T-cell (primary cell): ENCODE results near the gene DDIT3. TPM values are rescaled to one million over a fixed set of nuclear protein-coding genes. Genes with fewer than 3 reads are reported as not detected.
A peak's percentile ranks its signal among the peaks of the same experiment; 100 is the strongest.

ENCODE experiments used
- ATAC-seq, 4 experiments: fragments of 200-7000 bp in 3 of 4; fragments of 150-1000 bp in 1 of 4; cut with Tn5 transposase; replicated peaks in 1 of 4; 1 replicate in 3 of 4; 2 replicates in 1 of 4; pipeline ENCODE4 v1.10.0; 2021; ENCODE audit warnings: moderate library complexity in 3 of 4, mild to moderate bottlenecking in 2 of 4, moderate number of reproducible peaks in 1 of 4
- CTCF ChIA-PET, 2 donors: fragments of 300-600 bp; sonication (Branson Sonifier 250); formaldehyde crosslinking; loops; one replicate each; lab custom pipeline; 2022; ENCODE audit warnings: antibody characterized with exemption in 2 of 2; lab: Charles Lee
- POLR2A ChIA-PET, 2 donors: fragments of 300-600 bp; sonication (Branson Sonifier 250); formaldehyde crosslinking; loops; one replicate each; lab custom pipeline; 2022; ENCODE audit warnings: antibody characterized with exemption in 2 of 2; lab: Charles Lee
- DNase-seq, 35 experiments: peaks; one replicate each; pipeline versions ENCODE4 v3.0.0 to v3.0.0-alpha.2; 2013 to 2023
- H3K27ac ChIP-seq: one replicate; pipeline ENCODE4 v1.5.1; 2013; ENCODE audit warnings: low read length
- H3K27me3 ChIP-seq, 2 experiments: replicated peaks in 1 of 2; 1 replicate in 1 of 2; 2 replicates in 1 of 2; pipeline versions ENCODE4 v1.6.1 to v1.7.0; 2013; ENCODE audit warnings: low read length in 1 of 2, mixed read lengths in 1 of 2; ENCODE audit not compliant: control insufficient read depth in 2 of 2, insufficient read depth in 2 of 2; ENCODE audit errors: extremely low read depth in 1 of 2
- H3K36me3 ChIP-seq, 2 donors: 1 replicate in 1 of 2; 2 replicates in 1 of 2; pipeline versions ENCODE4 v1.6.1 to v1.7.0; 2013; ENCODE audit warnings: low read length in 1 of 2; ENCODE audit not compliant: control insufficient read depth in 2 of 2, insufficient read depth in 1 of 2; ENCODE audit errors: extremely low read depth in 1 of 2
- H3K4me1 ChIP-seq, 2 experiments: 1 replicate in 1 of 2; 2 replicates in 1 of 2; pipeline versions ENCODE4 v1.6.1 to v1.7.0; 2013; ENCODE audit warnings: low read length in 2 of 2, mixed read lengths in 1 of 2; ENCODE audit not compliant: insufficient read depth in 2 of 2, control insufficient read depth in 1 of 2; ENCODE audit errors: extremely low read depth in 1 of 2
- H3K4me3 ChIP-seq, 2 donors: 1 replicate in 1 of 2; 2 replicates in 1 of 2; pipeline versions ENCODE4 v1.5.1 to v1.7.0; 2013; ENCODE audit warnings: mild to moderate bottlenecking in 2 of 2, low read length in 1 of 2, moderate library complexity in 1 of 2; ENCODE audit not compliant: control insufficient read depth in 1 of 2; ENCODE audit errors: extremely low read depth in 1 of 2
- H3K9me3 ChIP-seq: 2 replicates; pipeline ENCODE4 v1.7.0; 2013
- H3K27ac Mint-ChIP-seq, 2 donors: one replicate each; pipeline ENCODE4 v1.8.0; 2020 to 2021; ENCODE audit warnings: mild to moderate bottlenecking in 2 of 2, mixed read lengths in 2 of 2
- H3K27me3 Mint-ChIP-seq, 2 donors: one replicate each; pipeline ENCODE4 v1.8.0; 2021 to 2022; ENCODE audit warnings: mixed read lengths in 2 of 2
- H3K36me3 Mint-ChIP-seq: one replicate; pipeline ENCODE4 v1.8.0; 2021; ENCODE audit warnings: mixed read lengths
- H3K4me1 Mint-ChIP-seq, 3 donors: one replicate each; pipeline ENCODE4 v1.8.0; 2020 to 2022; ENCODE audit warnings: mixed read lengths in 3 of 3, mild to moderate bottlenecking in 1 of 3
- H3K4me3 Mint-ChIP-seq, 3 donors: one replicate each; pipeline ENCODE4 v1.8.0; 2020 to 2022; ENCODE audit warnings: mild to moderate bottlenecking in 3 of 3, mixed read lengths in 3 of 3, moderate library complexity in 3 of 3
- H3K9me3 Mint-ChIP-seq, 3 donors: one replicate each; pipeline ENCODE4 v1.8.0; 2020 to 2022; ENCODE audit warnings: mixed read lengths in 3 of 3
- WGBS: methylation state at CpG from one replicate; pipeline ENCODE4 v1.1.5; 2013; ENCODE audit warnings: missing lambda C conversion rate; ENCODE audit not compliant: insufficient coverage; 5-methylcytosine and 5-hydroxymethylcytosine counted together
- total RNA-seq, 35 experiments: library from RNA in 6 of 35; stranded (reverse) in 6 of 35; fragments of 120-200 nt in 1 of 35; gene quantifications; one replicate each; pipeline versions ENCODE4 v1.2.1 to v1.2.4 and lab custom pipeline; 2013 to 2026

Gene DDIT3
- total RNA-seq, 5 donors from 2014 or later (not counting 1 experiment from before 2014, with no cell fraction given): 34.5 to 93.5 (median 40.7) TPM

- Histone ChIP-seq H3K36me3 (peaks cover 20 to 65% of the 10 kb centered on the region in 2 donors), H3K4me3 (no peak overlapping the region), H3K4me1 (peaks cover 13 to 82% of the 10 kb centered on the region in 2 experiments), H3K9me3 (no peaks in the 10 kb centered on the region), H3K27me3 (no peaks in the 10 kb centered on the region), H3K27ac (no peak overlapping the region)
- CTCF ChIA-PET: interaction anchor here in 1 of 2 donors (1.3 kb wide), 1 partner anchor 30 kb away, joined by 4 read pairs; no protein-coding TSS in a partner anchor
- Mint-ChIP-seq H3K9me3 (no peaks in the 10 kb centered on the region), H3K27ac (peak overlapping the region; percentile 78 to 89), H3K4me1 (peaks cover 51 to 78% (median 69%) of the 10 kb centered on the region in 3 donors), H3K36me3 (peaks cover 47% of the 10 kb centered on the region), H3K27me3 (no peaks in the 10 kb centered on the region), H3K4me3 (peak overlapping the region; percentile 62 to 79 (median 67))
- no peak for ATAC-seq
- WGBS: no CpG with 5 or more reads among the region's 5 CpGs
- no peak for DNase-seq
- POLR2A ChIA-PET: interaction anchor here in 1 of 2 donors (0.6 kb wide), 1 partner anchor 251 kb away, joined by 3 read pairs; no protein-coding TSS in a partner anchor
Observed at GRCh38 chr12:57473886-57474285, 46.4 kb downstream of the DDIT3 start.

GRCh38 chr12:57473392-57473791, 46.9 kb downstream of the DDIT3 start:
- Histone ChIP-seq H3K4me3 (no peak overlapping the region), H3K9me3 (no peaks in the 10 kb centered on the region), H3K27ac (no peak overlapping the region), H3K27me3 (no peaks in the 10 kb centered on the region), H3K36me3 (peaks cover 24 to 66% of the 10 kb centered on the region in 2 donors), H3K4me1 (peaks cover 8 to 78% of the 10 kb centered on the region in 2 experiments)
- Mint-ChIP-seq H3K27ac (peak overlapping the region; percentile 64 to 89), H3K4me3 (peak overlapping the region in 1 of 3 donors; percentile 79), H3K27me3 (no peaks in the 10 kb centered on the region), H3K9me3 (no peaks in the 10 kb centered on the region), H3K4me1 (peaks cover 46 to 75% (median 64%) of the 10 kb centered on the region in 3 donors), H3K36me3 (peaks cover 48% of the 10 kb centered on the region)
- DNase-seq (no peak), ATAC-seq (no peak)
- ChIA-PET POLR2A (interaction anchor here in 1 of 2 donors (0.6 kb wide), 1 partner anchor 250 kb away, joined by 3 read pairs; no protein-coding TSS in a partner anchor), CTCF (no interaction called here)
- WGBS: 100% methylated on average over 1 of the region's 3 CpGs

GRCh38 chr12:57472391-57472790, 47.9 kb downstream of the DDIT3 start:
- Mint-ChIP-seq H3K27ac (peak overlapping the region; percentile 66 to 89), H3K4me1 (peaks cover 40 to 65% (median 57%) of the 10 kb centered on the region in 3 donors), H3K36me3 (peaks cover 58% of the 10 kb centered on the region), H3K9me3 (no peaks in the 10 kb centered on the region), H3K4me3 (no peak overlapping the region), H3K27me3 (no peaks in the 10 kb centered on the region)
- ATAC-seq: no peak
- WGBS: no CpG with 5 or more reads among the region's 3 CpGs
- peaks cover 3 to 68% of the 10 kb centered on the region in 2 experiments for H3K4me1 ChIP-seq
- no peak for DNase-seq
- H3K27me3 ChIP-seq: no peaks in the 10 kb centered on the region
- ChIA-PET CTCF (interaction anchor here in 1 of 2 donors (1.3 kb wide), 1 partner anchor 14 kb away, joined by 6 read pairs; no protein-coding TSS in a partner anchor), POLR2A (interaction anchor here in 1 of 2 donors (0.8 kb wide), 1 partner anchor 45 kb away, joined by 3 read pairs; no protein-coding TSS in a partner anchor)
- no peak overlapping the region for H3K27ac ChIP-seq
- H3K9me3 ChIP-seq: no peaks in the 10 kb centered on the region
- no peak overlapping the region for H3K4me3 ChIP-seq
- peaks cover 24 to 71% of the 10 kb centered on the region in 2 donors for H3K36me3 ChIP-seq

DNA sequence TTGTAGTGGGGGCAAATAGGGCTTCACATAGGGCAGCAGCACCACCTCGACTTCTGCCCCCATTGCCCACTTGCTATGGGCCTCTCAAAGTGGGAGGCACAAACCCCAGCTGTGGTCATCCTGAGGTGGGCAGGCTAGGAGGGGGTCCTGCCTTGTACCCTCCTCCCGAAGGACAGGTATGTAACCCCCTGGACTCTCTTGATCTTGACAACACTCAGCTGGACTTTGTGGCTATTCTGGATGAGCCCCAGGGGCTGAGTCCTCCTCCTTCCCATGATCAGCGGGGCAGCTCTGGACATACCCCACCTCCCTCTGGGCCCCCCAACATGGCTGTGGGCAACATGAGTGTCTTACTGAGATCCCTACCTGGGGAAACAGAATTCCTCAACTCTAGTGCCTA, 48.7 kb downstream of the DDIT3 start:
- Mint-ChIP-seq H3K4me3 (no peak overlapping the region), H3K36me3 (peaks cover 60% of the 10 kb centered on the region), H3K4me1 (peaks cover 43 to 57% (median 50%) of the 10 kb centered on the region in 3 donors), H3K9me3 (no peaks in the 10 kb centered on the region), H3K27ac (peak overlapping the region; percentile 66 to 89), H3K27me3 (no peaks in the 10 kb centered on the region)
- peaks cover 3 to 62% of the 10 kb centered on the region in 2 experiments for H3K4me1 ChIP-seq
- DNase-seq: no peak
- no peak overlapping the region for H3K4me3 ChIP-seq
- ChIA-PET POLR2A (interaction anchor here in 1 of 2 donors (0.6 to 0.8 kb wide), 2 partner anchors 22 to 46 kb away, joined by 3 read pairs; no protein-coding TSS in a partner anchor), CTCF (interaction anchor here in 1 of 2 donors (1.3 kb wide), 1 partner anchor 13 kb away, joined by 6 read pairs; no protein-coding TSS in a partner anchor)
- H3K9me3 ChIP-seq: no peaks in the 10 kb centered on the region
- H3K36me3 ChIP-seq: peaks cover 24 to 71% of the 10 kb centered on the region in 2 donors
- no peak overlapping the region for H3K27ac ChIP-seq
- H3K27me3 ChIP-seq: no peaks in the 10 kb centered on the region
- 100% methylated on average over 2 of the region's 3 CpGs for WGBS
- no peak for ATAC-seq

GRCh38 chr12:57470970-57471656, 49.2 kb downstream of the DDIT3 start:
- peaks cover 3 to 57% of the 10 kb centered on the region in 2 experiments for H3K4me1 ChIP-seq
- H3K4me1 Mint-ChIP-seq: peaks cover 41 to 52% (median 45%) of the 10 kb centered on the region in 3 donors
- ATAC-seq (no peak), DNase-seq (no peak)
- H3K27ac Mint-ChIP-seq: peak overlapping the region in 1 of 2 donors; percentile 61
- H3K27ac ChIP-seq: no peak overlapping the region
- WGBS: 93% methylated on average over 2 of the region's 4 CpGs
- H3K36me3 Mint-ChIP-seq: peaks cover 57% of the 10 kb centered on the region
- H3K4me3 Mint-ChIP-seq: no peak overlapping the region
- CTCF ChIA-PET: interaction anchor here (0.5 to 1.3 kb wide), 2 partner anchors 12 to 112 kb away, joined by 3 to 6 read pairs; no protein-coding TSS in a partner anchor
- H3K36me3 ChIP-seq: peaks cover 24 to 71% of the 10 kb centered on the region in 2 donors
- H3K27me3 Mint-ChIP-seq: no peaks in the 10 kb centered on the region
- no peaks in the 10 kb centered on the region for H3K9me3 Mint-ChIP-seq
- no peaks in the 10 kb centered on the region for H3K27me3 ChIP-seq
- POLR2A ChIA-PET: interaction anchor here in 1 of 2 donors (0.5 to 0.6 kb wide), 2 partner anchors 22 to 361 kb away, joined by 3 read pairs; no protein-coding TSS in a partner anchor
- H3K4me3 ChIP-seq: no peak overlapping the region
- H3K9me3 ChIP-seq: no peaks in the 10 kb centered on the region

DNA sequence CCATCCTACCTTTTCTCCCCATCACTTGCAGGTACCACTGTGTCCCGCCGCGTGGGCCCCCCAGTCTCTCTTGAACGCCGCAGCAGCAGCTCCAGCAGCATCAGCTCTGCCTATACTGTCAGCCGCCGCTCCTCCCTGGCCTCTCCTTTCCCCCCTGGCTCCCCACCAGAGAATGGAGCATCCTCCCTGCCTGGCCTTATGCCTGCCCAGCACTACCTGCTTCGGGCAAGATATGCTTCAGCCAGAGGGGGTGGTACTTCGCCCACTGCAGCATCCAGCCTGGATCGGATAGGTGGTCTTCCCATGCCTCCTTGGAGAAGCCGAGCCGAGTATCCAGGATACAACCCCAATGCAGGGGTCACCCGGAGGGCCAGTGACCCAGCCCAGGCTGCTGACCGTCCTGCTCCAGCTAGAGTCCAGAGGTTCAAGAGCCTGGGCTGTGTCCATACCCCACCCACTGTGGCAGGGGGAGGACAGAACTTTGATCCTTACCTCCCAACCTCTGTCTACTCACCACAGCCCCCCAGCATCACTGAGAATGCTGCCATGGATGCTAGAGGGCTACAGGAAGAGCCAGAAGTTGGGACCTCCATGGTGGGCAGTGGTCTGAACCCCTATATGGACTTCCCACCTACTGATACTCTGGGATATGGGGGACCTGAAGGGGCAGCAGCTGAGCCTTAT, 49.9 kb downstream of the DDIT3 start:
- peaks cover 3 to 50% of the 10 kb centered on the region in 2 experiments for H3K4me1 ChIP-seq
- Mint-ChIP-seq H3K4me3 (no peak overlapping the region), H3K9me3 (no peaks in the 10 kb centered on the region), H3K4me1 (peaks cover 41 to 57% (median 46%) of the 10 kb centered on the region in 3 donors), H3K36me3 (peaks cover 56% of the 10 kb centered on the region), H3K27me3 (no peaks in the 10 kb centered on the region), H3K27ac (peak overlapping the region in 1 of 2 donors; percentile 61)
- no peaks in the 10 kb centered on the region for H3K9me3 ChIP-seq
- 98% methylated on average over 10 of the region's 14 CpGs for WGBS
- POLR2A ChIA-PET: no interaction called here
- CTCF ChIA-PET: no interaction called here
- H3K4me3 ChIP-seq: no peak overlapping the region
- no peak overlapping the region for H3K27ac ChIP-seq
- ATAC-seq (no peak), DNase-seq (no peak)
- peaks cover 21 to 67% of the 10 kb centered on the region in 2 donors for H3K36me3 ChIP-seq
- no peaks in the 10 kb centered on the region for H3K27me3 ChIP-seq
